GM10248 (cell line): ENCODE data around the gene FGFRL1.

ENCODE experiments used
- CTCF ChIA-PET: fragments of 300-600 bp; sonication (Branson Sonifier 250); formaldehyde crosslinking; extraction: SDS; loops from one replicate; lab custom pipeline; 2021; ENCODE audit warnings: antibody characterized with exemption; lab: Yijun Ruan, JAX
- POLR2A ChIA-PET: fragments of 350-650 bp; sonication (Branson Sonifier 250); formaldehyde crosslinking; extraction: SDS; loops from one replicate; lab custom pipeline; 2020; ENCODE audit warnings: antibody characterized with exemption; lab: Yijun Ruan, JAX
- DNase-seq: peaks from one replicate; pipeline ENCODE4 v3.0.0; 2012; ENCODE audit errors: extremely low spot score
- TF ChIP-seq, protein P1 (sequence below): IDR thresholded peaks from 2 replicates; pipeline ENCODE4 v1.5.1; 2012; ENCODE audit warnings: mild to moderate bottlenecking, low read depth; ENCODE audit errors: extremely low read depth, missing control alignments, control extremely low read depth

Gene FGFRL1

DNA sequence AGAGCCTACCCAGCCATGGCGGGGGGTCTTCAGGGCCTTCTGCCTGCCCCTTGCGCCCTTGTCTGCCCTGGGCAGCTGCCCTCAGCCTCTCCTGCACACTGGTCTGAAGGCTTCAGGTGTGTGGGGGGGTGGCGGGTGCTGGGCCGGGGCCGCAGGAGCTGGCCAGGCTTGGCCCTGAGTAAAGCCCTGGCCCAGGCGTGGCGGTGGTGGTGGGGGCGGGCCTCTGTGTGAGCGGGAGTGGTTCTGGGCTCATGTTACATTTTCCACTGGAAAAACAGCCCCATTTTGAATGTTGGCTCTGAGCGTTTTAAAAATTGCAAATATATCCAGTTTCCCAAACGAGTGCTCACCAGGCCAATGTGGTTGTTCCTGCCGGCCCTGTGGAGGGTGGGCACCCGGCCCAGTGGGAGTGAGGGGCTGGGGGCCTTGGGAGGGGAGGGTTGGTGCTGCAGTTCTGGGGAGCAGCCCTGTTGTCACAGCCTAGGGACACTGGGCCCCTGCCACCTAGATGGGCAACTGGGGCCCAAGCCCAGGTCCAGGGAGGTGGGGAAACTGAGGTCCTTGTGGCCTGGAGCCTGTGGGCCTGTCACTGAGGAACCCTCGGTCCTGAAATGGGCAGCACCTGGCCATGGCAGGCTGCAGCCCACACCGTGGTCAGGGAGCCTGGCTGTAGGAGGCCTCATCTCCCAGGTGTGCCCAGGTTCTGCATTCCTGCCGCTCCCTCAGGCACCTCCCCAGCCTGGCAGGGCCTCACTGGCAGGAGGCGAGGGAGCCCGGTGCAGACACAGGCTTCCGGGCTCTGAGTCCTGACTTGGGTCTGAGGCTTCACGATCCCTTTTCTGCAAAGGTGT is 28.3 kb downstream of the FGFRL1 start:
- ChIA-PET POLR2A (no interaction called here), CTCF (no interaction called here)
- DNase-seq: no peak

DNA sequence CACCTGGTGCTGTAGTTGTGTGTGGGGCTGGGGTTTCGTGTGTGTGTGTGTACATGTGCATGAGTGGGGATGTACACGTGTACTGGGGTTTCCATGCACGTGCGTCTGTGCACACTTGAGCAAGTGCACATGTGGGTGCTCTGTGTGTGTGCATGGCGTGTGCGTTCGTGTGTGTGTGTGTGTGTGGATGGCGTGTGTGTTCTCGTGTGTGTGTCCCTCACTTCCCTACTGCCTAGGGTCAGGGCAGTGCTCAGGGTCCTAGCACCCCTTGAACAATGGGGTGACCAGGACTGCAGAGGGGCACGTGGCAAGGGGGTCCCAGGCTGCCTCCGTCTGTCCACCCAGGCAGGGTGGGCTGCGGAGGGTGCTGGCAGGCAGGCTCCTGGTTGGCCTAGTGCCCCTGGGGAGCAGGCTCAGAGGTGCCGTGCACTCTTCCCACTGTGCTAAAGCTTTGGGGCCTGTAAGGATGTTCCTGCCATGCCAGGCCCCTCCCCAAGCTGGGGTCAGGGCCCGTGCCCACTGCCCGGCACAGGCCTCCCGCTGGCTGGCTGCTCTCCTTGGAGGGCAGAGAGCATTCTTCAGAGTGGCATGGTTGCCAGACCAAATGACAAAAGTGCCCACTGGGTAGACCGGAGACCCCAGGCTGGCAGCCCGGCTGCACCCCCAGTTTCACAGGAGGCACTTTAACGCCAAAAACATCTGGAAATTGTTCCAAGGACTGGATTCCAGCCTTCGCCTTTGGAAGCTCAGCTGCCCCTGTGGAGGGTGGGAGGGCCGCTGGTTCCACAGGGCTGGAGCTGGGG is 29.1 kb downstream of the FGFRL1 start:
- DNase-seq: no peak
- TF ChIP-seq, protein P1, sequence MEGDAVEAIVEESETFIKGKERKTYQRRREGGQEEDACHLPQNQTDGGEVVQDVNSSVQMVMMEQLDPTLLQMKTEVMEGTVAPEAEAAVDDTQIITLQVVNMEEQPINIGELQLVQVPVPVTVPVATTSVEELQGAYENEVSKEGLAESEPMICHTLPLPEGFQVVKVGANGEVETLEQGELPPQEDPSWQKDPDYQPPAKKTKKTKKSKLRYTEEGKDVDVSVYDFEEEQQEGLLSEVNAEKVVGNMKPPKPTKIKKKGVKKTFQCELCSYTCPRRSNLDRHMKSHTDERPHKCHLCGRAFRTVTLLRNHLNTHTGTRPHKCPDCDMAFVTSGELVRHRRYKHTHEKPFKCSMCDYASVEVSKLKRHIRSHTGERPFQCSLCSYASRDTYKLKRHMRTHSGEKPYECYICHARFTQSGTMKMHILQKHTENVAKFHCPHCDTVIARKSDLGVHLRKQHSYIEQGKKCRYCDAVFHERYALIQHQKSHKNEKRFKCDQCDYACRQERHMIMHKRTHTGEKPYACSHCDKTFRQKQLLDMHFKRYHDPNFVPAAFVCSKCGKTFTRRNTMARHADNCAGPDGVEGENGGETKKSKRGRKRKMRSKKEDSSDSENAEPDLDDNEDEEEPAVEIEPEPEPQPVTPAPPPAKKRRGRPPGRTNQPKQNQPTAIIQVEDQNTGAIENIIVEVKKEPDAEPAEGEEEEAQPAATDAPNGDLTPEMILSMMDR: no peak
- CTCF ChIA-PET: no interaction called here
- POLR2A ChIA-PET: no interaction called here

More for the DNA sequence above, 28.3 kb downstream of the FGFRL1 start:
- TF ChIP-seq, protein P1: no peak

GRCh38 chr4:1041147-1041935 is 29.9 kb downstream of the FGFRL1 start:
- ChIA-PET POLR2A (no interaction called here), CTCF (no interaction called here)
- DNase-seq: no peak
- TF ChIP-seq, protein P1: no peak

- TF ChIP-seq, protein P1: no peak
- ChIA-PET POLR2A (no interaction called here), CTCF (no interaction called here)
- DNase-seq: no peak
These were observed 30.5 kb downstream of the FGFRL1 start for GRCh38 chr4:1041936-1042330.

GRCh38 chr4:1042352-1043055 is 31.1 kb downstream of the FGFRL1 start:
- TF ChIP-seq, protein P1: no peak
- ChIA-PET CTCF (no interaction called here), POLR2A (no interaction called here)
- no peak for DNase-seq
